Smooth muscle cell (in vitro differentiated cells): ENCODE data around the gene CCDC190. TPM values are rescaled to one million over a fixed set of nuclear protein-coding genes. Genes with fewer than 3 reads are reported as not detected.
"Not testable (repeated sequence)": the region's sequence is repeated elsewhere in the genome, so short reads cannot be mapped to it uniquely, and the experiment has no call there.

Experiments used
- DNase-seq: peaks from one replicate; lab custom pipeline; 2025; ENCODE audit not compliant: unreplicated experiment; lab: John Stamatoyannopoulos, UW
- H2AFZ ChIP-seq: fragments of 200-600 bp; sonication (generic); 2 replicates; pipeline ENCODE4 v1.6.0; 2016; ENCODE audit warnings: antibody characterized with exemption, low read depth, mild to moderate bottlenecking
- H3F3A ChIP-seq: fragments of 200-600 bp; sonication (generic); 2 replicates; pipeline ENCODE4 v1.6.0; 2017; ENCODE audit warnings: antibody characterized with exemption, low read depth
- H3K27ac ChIP-seq: fragments of 200-600 bp; sonication (generic); 2 replicates; pipeline ENCODE4 v1.5.1; 2016; ENCODE audit warnings: low read depth, mild to moderate bottlenecking
- H3K27me3 ChIP-seq: fragments of 200-600 bp; sonication (generic); 2 replicates; pipeline ENCODE4 v1.6.1; 2016; ENCODE audit warnings: low read depth, mild to moderate bottlenecking
- H3K36me3 ChIP-seq: fragments of 200-600 bp; sonication (generic); 2 replicates; pipeline ENCODE4 v1.5.1; 2016; ENCODE audit warnings: low read depth
- H3K4me1 ChIP-seq: fragments of 200-600 bp; sonication (generic); 2 replicates; pipeline ENCODE4 v1.5.1; 2016; ENCODE audit warnings: low read depth
- H3K4me2 ChIP-seq: fragments of 200-600 bp; sonication (generic); 2 replicates; pipeline ENCODE4 v1.6.0; 2016; ENCODE audit warnings: mild to moderate bottlenecking
- H3K4me3 ChIP-seq: fragments of 200-600 bp; sonication (generic); 2 replicates; pipeline ENCODE4 v1.5.1; 2016; ENCODE audit warnings: mild to moderate bottlenecking
- H3K79me2 ChIP-seq: fragments of 200-600 bp; sonication (generic); 2 replicates; pipeline ENCODE4 v1.6.0; 2016; ENCODE audit warnings: low read depth, mild to moderate bottlenecking
- H3K9ac ChIP-seq: fragments of 200-600 bp; sonication (generic); 2 replicates; pipeline ENCODE4 v1.6.0; 2016; ENCODE audit warnings: low read depth
- H3K9me3 ChIP-seq: fragments of 200-600 bp; sonication (generic); replicated peaks from 2 replicates; pipeline ENCODE4 v1.5.1; 2016; ENCODE audit warnings: low read depth
- H4K20me1 ChIP-seq: fragments of 200-600 bp; sonication (generic); 2 replicates; pipeline ENCODE4 v1.6.0; 2016; ENCODE audit warnings: low read depth
- WGBS: methylation state at CpG from one replicate; pipeline ENCODE4 v1.1.7; 2016; ENCODE audit warnings: low lambda C conversion rate; 5-methylcytosine and 5-hydroxymethylcytosine counted together
- polyA plus RNA-seq: library from polyadenylated mRNA; unstranded; fragments of >200 nt; fragmentation: Nextera tagmentation; extraction: Ambion mirVana; gene quantifications from 2 replicates; pipeline ENCODE4 v1.2.1, GENCODE V29; 2016
- total RNA-seq: library from RNA; depleted of rRNA; stranded (reverse); fragments of >200 nt; gene quantifications from 2 replicates; pipeline ENCODE4 v1.2.3, GENCODE V29; 2014

Gene CCDC190
- total and polyA plus RNA-seq, 2 experiments from 2014 or later = not detected

DNA sequence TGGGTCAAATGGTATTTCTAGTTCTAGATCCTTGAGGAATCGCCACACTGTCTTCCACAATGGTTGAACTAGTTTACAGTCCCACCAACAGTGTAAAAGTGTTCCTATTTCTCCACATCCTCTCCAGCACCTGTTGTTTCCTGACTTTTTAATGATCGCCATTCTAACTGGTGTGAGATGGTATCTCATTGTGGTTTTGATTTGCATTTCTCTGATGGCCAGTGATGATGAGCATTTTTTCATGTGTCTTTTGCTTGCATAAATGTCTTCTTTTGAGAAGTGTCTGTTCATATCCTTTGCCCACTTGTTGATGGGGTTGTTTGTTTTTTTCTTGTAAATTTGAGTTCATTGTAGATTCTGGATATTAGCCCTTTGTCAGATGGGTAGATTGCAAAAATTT is 53.5 kb downstream of the CCDC190 start:
- WGBS = 92% methylated on average over 2 of the region's 2 CpGs
- not testable (repeated sequence) for H3K9me3 ChIP-seq, H3K36me3 ChIP-seq, H3K4me1 ChIP-seq, H3K27me3 ChIP-seq, DNase-seq, H3K4me2 ChIP-seq, H3F3A ChIP-seq, H2AFZ ChIP-seq, H3K9ac ChIP-seq, H3K27ac ChIP-seq, H3K79me2 ChIP-seq, H4K20me1 ChIP-seq, H3K4me3 ChIP-seq

Other genes with a start within 250 kb of the CCDC190 start
- 24.5 and 26.5 TPM in 2 replicates for gene DDR2, start 228.7 kb downstream of the CCDC190 start, total RNA-seq
- gene DDR2, start 228.7 kb downstream of the CCDC190 start, polyA plus RNA-seq = 8.1 and 13.3 TPM in 2 replicates
- 15.5 and 18.9 TPM in 2 replicates for gene HSD17B7, start 70.5 kb downstream of the CCDC190 start, total RNA-seq
- 11.6 and 12.4 TPM in 2 replicates for gene HSD17B7, start 70.5 kb downstream of the CCDC190 start, polyA plus RNA-seq
- gene RGS4, start 208.2 kb upstream of the CCDC190 start, total RNA-seq = 35.8 and 50.6 TPM in 2 replicates
- 6.2 and 16.0 TPM in 2 replicates for gene RGS4, start 208.2 kb upstream of the CCDC190 start, polyA plus RNA-seq